Activated naive CD4-positive, alpha-beta T cell treated with anti-CD3 and anti-CD28 coated beads, Interleukin-2, amount 50 U/mL, for 16 hours (primary cell): ENCODE data around the gene C1R.

Source experiments
- DNase-seq: peaks from one replicate; pipeline ENCODE4 v3.0.0-alpha.2; 2020

Gene C1R

DNA sequence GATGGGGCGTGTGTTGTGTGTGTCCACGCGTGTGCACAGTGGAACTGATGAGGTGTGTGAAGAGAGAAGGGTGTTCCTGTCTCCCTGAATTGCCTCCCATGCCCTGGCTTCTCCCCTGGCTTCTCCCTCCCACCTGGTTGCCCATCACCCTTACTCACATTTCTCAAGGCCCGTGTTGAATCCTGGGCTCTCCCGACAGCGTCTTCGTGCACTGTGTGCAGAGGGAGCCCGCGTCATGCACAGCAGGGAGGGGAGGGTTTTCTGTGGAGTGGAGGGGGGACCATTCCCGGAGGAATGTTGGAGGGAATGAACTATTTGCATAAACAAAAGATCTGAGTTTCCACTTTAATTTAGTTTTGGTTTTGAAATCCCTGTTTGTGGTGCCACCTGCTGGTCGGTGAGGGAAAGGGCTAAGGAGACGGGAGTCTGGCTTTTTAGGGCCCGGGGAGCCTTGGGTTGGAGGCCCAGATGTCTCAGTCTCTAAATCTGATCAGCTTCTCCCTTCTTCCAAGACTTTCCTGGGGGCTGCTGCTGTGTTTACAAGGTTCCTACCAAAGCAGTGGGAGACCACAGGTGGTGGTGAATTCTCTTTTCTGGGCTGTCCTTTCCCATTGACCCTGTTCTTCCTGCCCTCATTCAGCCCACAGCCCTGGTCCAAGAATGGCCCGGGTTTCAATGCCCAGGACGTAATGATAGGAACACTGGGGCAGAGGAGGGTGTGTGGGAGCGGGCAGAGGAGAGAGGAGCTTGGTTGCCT lies at the start of gene C1R:
Gene C1R (minus strand): TSS at position 217 of the 757 bp plus-strand sequence. CDS start 57 bp downstream, at position 160.
- peak; percentile 73 for DNase-seq

DNA sequence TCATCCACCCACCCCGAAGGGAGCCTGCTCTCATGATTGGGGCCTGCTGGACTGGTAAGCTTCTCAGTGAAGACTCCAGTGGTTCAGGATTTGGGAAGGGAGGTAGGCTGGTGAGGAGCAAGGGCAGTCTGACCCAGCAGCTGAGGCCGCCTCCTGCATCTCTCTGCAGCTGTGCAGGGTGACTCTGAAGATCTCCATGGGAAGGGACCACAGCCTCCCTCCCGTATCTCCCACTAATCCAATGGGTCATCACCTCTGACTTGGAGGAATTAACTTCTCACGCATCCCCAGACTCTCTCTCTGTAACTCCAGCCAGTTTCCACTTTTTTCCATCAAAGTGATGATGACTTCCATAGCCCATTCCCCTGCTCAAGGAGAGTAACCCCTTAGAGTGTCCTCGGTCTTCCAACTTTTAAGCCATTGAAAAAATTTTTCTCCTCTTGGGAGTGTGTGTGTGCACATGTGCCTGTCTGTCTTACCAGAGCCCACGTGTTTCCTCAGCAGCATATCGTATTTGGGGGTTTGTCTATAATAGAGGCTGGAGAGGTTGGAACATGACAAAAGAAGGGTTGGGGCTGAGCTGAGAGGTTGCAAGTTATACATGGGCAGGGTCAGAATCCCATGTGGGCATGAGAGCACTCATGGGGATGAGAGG lies 49.2 kb upstream of the C1R start:
- DNase-seq, result no peak

DNA sequence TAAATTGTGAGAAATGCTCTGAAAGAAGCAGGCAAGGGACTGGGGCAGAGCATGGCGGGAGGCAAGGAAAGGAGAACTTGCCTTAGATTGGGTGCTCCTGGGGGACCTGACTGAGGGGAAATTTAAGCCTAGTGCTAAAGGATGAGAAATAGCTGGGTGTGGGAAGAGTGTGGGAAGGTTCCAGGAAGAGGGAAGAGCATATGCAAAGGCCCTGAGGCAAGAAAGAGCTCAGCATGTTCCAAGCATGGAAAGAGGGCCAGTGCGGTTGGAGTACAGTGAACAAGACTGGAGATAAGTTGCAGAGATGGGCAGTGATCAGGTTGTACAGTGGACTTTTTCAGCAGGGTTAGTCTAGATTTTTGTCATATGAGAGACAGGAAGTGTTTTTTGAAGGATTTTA lies 47.0 kb upstream of the C1R start:
- DNase-seq, result no peak

DNA sequence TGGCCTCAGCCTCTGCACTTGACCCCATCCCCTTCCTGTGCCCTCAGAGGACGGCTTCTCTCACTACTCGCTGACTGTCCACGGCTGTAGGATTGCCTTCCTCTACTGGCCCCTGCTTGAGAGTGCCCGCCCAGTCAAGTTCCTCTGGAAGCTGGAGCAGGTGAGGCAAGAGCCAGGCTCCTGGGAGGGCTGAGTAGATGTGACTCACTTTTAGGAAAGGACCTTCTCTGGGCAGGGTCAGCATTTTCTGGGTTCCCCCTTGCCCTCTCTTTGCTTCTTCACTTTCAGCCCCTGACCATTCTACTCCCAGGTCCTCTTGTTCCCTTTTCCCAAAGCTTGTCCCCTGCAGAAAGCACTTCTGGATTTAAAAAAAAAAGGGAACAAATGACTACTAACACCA lies 45.7 kb upstream of the C1R start:
- no peak for DNase-seq

DNA sequence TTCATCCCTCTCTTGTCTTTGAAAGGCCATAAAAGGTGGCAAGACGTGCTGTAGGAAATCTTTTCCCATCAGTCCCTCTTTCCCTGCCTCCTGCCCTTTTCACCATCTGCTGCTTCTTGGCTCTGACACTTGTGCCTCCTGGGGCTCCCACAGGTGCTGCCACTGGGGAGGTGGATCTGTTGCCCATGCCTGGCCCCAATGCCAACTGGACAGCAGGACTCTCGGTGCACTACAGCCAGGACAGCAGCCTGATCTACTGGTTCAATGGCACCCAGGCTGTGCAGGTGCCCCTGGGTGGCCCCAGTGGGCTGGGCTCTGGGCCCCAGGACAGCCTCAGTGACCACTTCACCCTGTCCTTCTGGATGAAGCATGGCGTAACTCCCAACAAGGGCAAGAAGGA lies 44.4 kb upstream of the C1R start:
- DNase-seq, result no peak

DNA sequence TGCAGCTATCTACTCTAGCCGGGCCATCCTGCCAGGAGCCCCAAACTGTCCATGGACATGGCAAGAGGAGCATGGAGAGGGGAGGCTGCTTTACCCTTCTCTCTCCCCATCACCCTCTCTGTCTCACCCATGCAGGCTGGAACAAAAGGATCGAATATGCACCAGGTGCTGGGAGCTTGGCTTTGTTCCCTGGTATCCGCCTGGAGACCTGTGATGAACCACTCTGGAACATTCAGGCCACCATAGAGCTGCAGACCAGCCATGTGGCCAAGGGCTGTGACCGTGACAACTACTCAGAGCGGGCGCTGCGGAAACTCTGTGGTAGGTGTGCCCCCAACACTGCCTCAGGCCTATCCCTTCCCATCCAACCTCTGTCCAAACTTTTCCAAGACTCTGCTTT lies 43.8 kb upstream of the C1R start:
- DNase-seq, result no peak

DNA sequence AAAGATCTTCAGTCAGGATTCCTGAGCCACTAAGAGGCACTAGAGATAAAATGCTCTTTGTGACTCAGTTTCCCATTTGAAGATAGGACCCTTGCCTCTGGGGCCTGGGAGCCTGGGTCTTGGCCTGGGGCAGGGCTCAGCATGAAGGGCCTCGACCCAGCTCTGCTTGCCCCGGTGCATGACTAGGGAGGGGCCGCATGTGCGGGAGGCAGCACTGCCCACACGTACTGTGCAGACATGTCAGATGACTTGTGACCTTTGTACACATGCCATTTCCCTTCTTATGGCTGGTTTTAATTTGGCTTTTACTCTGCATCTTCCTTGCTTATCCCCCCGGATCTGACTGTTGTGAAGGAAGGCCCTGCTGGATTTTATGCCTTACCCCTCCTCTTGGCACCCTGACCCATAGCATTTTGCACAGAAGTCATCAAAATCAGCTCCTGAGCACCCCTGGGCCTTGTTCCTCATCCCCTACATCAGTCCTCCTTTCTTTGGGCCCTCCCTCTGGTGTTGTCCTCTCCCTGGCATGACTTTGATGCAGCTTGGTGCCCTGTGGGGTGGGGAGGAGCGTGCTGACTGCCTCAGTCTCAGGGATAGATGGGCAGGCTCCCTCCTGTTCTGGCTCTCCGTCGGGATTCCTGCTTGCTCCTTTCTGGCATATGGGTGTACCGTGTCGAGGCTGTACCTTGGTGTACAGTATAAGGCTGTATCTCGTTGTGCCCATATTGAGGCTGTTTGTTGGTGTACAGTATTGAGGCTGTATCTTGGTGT lies 42.3 kb upstream of the C1R start:
- no peak for DNase-seq

DNA sequence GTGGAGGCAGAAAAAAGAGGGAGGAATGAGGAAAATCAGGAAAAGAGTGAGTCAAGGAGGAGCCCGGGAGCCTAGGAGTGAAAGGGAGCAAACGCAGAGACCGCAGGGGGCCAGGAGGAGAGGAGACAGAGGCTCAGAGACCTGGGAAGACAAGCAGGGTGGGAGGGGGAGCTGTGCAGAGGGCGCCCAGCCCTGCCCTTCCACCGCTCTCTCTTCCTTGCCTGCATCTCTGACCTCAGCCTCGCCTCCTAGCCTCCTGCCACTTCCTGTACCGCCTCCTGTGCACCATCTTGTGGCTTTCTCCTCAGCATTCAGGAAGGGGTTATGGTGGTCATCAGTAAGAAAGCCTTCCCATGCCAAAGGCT lies 39.2 kb upstream of the C1R start:
- DNase-seq, result no peak

DNA sequence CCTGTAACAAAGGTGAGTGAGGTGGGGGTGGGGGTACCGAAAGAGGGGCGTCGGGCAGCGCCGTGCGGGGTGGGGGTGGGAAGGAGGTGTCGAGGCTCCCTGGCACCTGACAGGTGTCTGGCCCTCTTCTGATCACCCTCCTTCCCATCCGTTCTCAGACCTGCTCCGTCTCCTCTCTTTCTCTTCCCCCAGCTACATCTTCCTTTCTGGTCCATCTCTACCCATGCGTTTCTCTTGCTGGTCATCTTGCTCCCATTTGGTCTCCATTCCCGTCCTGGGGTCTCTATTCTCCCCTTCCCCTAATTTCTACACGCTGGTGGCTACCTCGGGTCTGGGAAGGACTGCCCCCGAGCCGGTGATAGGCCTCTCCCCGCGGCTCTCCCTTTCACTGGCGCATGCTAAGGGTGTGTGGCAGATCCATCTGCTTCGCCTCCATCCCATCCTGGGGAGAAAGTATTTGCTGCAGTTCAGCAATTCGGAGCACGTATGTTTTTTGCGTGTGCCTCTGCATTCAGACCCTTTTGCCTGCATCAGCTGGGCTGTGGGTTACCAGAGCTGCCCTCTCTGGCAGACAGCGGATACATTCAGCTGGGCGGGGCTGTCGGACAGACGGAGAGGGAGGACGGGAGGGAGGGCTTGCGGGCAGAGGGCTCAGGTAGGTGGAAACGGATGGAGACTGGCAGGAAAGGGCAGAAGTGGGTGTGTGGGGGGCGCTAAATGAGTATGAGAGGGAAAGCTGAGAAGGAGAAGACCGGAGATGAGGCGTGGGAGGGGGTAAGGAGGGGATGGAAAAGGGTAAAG lies 38.7 kb upstream of the C1R start:
- peak; percentile 40 for DNase-seq

DNA sequence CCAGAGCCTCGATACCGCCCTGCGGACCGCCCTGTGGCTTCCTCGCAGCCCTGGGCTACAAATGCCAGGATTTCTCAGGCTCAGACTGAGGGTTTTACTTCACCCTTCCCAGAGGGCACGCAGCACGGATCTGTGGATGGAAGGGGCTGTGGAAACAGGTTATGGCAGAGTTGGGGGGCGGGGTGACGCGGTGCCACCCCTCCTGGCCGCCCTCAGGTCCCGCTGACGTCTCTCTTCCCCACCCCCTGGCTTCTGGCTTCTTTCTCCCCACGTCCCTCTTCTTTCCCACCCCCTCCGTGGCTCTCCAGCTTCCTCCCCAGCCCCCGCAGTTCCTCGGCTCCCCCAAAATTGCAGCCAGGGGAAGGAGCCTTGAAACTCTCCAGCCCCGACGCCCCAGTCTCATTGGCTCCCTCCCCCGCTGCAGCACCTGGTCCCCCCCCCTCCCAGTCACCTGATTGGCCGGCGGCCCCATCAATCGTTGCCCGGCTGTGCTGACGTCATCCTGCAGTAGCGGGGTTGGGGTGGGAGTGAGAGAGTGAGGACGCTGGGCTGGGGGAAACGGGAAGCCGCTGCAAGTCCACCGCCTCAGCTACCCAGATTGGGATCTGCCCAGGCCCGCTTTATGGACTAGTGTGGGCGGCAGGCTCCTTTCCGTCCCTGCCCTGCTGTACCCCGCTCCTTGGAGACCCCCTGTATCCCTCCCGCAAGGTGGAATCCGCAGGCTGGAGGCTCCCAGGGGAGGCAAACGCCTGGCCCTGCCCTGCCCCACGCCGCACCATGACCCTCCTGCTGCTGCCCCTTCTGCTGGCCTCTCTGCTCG lies 37.8 kb upstream of the C1R start, which contains the start of gene CLSTN3:
Gene CLSTN3 (plus strand): TSS at position 500 of the 820 bp plus-strand sequence. CDS start 278 bp downstream, at position 778.
- DNase-seq, result peak; percentile 81

DNA sequence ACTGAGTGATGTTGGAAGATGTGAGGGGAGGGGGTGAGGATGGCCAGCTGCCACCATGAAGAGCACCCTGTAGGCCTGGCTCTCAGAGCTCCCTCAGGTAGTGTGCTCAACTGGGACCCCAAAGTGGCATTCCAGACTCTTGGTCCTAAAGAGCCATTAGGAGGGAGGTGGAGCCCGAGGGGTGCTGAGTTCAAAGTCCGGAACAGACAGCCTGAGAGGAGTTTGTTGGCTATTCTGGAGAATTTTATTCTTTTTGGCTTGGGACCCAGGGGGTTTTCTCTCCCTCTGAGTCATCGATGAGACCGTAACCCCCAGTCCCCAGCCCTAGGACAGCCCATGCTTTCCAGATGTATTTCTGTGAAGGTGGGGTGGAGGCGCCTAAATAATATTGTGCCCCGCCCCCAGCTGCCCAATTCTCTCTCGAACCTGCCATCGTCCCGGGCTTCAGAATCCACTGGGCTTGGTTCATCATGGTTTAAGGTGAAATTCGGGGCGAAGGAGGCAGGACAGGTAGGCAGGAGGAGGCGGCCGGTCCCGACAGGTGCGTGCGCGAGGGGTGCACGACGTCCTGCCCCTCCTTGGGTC lies 37.1 kb upstream of the C1R start:
- no peak for DNase-seq

DNA sequence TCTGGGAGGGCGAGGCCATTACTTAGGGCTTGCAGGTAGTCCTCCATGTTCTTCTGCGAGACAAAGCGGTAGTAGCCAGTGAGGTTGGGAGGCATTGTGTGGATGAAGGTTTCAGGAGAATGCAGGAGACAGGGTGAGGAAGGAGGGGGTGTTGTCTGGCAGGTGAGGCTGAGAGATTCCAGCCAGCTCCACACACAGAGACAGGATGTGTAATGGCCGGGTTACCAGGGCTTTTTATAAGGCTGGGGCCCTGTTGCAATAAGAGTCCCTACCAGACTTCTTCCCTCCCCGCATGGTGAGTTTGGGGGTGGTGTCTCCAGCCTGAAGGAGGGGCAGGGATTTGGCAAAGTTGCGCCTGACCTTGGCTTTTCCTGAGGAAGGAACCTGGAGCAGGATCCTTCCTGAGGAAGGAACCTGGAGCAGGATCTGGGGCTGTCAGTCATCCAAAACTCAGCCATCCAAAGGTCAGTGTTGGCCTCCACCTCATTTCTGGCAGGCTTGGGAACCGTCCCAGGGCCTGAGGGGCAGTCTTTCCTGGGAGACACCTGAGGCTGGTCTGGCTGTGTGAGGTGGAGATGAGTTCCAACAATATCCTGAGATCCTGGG lies 36.5 kb upstream of the C1R start, which contains the start of gene RBP5:
Gene RBP5 (minus strand): TSS at position 209 of the 606 bp plus-strand sequence. CDS start 114 bp downstream, at position 95.
- DNase-seq, result no peak

DNA sequence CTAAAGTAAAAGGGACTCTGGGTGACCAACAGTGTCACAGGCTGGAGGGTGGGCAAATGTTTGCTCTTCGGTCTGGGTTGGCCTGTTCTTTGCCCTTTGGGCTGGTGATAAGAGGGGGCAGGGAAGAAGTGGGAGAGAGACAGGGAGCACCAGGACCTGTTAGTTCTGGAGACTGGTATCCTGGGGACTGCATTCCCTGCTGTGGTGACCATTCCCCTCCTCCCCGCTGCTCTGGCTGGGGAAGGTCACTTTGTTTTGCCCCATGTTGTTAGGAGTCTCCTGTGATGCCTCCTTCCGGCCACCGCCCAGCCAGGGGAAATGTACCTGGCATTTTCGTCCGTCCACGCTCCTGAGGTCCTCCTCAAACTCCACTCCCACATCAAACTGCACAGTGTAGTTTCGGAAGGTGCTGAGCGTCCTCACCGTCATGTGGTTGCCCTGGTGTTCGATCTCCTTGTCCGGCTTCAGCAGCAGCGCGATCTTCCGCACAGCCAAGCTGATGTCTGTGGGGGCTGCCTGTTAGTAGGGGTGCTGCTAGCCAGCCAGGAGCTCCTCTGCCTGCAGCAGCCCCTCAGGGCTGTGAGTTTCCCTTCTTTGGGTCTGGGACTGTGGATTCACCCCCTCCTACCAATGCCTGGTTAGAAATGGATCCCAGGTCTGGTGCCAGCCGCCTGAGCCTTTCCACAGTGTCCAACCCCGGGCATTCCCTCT lies 35.8 kb upstream of the C1R start:
- no peak for DNase-seq

DNA sequence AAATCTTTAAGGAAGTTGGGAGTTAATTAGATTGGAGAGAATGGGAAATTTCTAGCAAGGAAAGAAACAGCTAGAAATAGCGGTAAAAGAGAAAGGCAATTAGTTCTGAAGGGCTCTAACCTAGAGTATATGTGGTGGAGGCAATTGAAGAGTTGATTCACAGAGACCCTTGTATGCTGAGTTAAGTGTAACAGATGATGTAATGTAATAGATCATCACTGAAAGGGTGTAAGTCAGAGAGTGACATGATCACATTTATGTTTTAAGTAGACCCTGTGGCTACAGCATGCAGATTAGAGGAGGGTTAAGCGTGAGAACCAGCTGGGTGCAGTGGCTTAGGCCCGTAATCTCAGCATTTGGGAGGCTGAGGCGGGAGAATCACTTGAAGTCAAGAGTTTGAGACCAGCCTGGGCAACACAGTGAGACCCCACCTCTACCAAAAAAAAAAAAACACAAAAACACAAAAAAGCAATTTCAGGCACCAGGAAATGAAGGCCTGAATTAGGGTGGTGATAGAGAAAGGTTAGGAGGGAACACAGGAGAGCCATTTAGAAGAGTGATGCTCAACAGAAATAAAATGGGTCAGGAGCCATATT lies 33.5 kb upstream of the C1R start:
- no peak for DNase-seq

DNA sequence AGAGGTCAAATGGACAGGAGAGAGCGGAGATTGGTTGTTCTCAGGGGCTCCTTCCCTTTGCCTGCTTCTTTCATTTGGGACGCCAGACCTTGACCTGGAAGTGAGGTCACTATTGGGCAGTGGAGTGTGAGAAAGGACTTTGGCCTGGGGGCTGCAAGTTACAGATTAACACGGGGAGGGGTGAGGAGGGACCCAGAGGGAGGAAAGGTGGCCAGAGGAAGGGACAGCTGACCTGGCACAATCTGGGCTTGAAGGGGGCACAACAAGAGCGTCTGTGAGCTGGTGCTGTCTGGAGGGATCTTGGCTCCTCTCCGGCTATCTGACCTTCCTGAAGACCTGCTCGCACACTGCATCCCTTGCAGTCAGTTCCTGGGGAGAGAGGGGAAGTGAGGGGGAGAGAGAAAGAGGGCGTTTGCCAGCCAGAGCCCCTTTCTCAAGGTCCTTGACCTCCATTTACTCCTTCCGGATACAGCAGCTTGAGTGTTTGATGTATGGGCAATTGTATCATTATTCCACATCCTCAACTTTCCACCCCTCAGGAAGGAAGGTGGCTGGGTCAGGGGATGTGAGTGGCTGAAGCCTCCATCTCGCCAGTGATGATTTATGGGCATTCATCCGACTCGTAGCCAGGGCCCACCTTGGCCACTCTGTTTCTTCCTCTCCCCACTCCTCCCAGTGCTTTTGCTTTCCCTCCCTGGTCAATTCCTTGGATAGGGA lies 31.7 kb upstream of the C1R start:
- DNase-seq, result no peak

DNA sequence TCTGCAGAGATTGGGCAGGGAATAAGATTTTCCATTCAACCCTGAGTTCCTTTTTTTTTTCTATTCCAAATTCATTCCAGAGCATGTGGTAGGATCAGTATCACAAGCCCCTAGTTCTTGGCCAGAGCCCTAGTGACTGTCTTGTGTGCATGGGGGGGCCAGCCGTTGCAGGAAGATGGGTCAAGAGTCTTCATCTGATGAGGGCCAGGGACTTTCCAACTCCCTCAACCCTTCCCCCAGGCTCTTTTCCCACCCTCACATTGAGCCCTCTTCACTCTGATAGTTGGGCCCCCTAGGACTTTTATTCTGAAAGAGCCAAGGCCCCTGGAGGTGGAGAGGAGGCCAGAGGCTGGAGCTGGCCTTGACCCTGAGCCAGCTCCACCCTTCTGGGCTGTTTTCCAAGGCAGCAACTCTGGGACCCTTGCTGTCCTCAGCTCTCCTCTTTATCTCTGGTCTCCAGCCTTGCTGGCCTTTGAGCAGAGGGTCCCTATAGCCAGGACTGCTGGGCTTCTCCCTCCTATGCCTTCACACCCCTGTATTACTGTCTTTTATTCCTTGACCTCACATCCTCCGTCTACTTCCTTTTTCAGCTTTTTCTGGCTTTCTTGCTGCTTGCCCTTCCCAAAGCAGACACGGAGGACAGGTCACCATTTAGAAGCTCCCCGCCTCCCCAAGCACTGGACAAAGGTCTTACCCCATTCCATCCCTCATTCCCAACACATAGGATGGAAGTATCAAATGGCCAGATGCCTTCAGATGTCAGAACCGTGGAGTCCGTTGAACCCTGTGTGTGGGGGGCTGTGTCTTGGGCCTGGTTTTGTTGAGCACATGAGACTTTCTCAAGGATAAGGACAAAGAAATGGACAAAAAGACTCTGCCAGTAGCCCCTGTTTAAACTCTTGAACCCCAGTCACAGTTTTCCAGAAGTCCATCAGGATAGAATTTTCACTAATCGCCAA lies 30.8 kb upstream of the C1R start:
- DNase-seq, result no peak

DNA sequence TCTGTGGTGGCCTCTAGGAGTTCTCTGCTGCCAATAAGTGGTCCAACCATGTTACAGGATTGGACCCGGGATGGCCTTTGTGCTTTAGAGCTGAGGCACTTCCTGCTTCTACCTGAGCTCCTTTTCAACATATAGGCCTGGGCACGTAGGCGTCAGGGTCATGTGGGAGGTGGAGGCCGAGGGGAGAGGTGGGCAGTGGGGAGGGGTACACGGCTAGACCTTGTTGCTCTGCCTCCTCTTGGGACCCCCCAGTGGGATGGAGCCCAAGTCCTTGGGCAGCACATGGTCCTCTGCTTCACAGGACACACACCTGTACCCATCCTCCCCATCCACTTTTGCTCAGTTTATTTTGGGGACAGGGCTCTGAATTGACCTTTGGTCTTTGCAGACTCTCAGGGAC lies 29.1 kb upstream of the C1R start:
- no peak for DNase-seq

DNA sequence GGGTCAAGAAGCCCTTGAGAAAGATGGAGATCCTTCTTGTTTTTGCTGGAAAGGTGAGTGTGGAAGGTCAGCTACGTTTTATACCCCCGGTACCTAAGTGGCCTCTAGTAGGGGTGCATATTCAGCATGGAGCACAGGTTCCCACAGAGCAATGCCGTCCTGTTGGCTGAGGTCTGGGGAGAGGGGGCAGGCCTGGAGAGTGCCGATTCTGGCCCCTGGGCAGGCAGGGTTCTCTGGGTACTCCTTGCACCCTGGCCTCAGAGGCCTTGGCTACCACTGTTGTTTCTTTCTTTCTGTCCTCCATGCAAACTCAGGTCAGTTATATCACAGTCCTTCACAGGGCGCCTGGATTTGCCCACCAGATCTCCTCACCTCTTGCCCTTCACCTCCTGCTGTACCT lies 27.9 kb upstream of the C1R start:
- no peak for DNase-seq
